Measurements from ENCODE around the gene CD300H.

The CD300H gene

DNA sequence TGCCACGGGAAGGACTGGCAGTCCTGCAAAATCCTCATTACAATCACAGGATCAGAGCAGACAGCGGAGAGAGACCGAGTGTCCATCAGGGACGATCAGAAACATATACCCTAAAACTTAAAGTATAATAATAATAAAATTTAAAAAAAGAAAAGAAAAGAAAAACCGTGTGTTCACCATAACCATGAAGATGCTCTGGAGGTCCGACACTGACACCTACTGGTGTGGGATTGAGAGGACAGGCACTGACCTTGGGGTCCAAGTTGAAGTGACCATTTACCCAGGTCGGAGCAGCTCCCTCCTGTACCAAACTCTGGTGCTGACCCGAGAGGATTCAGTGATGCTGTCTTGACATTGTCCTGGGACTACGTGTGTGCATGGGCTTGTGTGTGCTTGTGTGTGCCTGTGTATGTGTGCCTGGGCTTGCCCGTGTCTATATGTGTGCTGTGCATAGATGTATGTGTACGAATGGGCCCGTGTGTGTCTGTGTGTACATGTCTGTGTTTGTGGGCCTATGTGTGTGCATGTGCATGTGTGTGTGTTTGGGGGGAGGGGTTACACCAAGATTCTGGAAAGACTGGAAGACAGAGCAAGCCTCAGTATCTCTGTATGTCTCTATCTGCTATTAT is 34.7 kb upstream of the CD300H start:
- Histone ChIP-seq H3K27me3 (ENCODE audit: control insufficient read depth, insufficient read depth, low read length) (peaks cover 3% of the 10 kb centered on the region), H3K4me1 (ENCODE audit: control insufficient read depth, insufficient read depth, low read length) (no peaks in the 10 kb centered on the region), H3K4me3 (ENCODE audit: low read length) (no peak overlapping the region), H3K9me3 (replicated peaks; ENCODE audit: low read length) (no peaks in the 10 kb centered on the region), H3K9ac (ENCODE audit: low read depth, low read length) (no peak overlapping the region), H3K4me2 (ENCODE audit: low read length) (no peak overlapping the region), H3K36me3 (ENCODE audit: insufficient read depth, low read length) (no peaks in the 10 kb centered on the region)

DNA sequence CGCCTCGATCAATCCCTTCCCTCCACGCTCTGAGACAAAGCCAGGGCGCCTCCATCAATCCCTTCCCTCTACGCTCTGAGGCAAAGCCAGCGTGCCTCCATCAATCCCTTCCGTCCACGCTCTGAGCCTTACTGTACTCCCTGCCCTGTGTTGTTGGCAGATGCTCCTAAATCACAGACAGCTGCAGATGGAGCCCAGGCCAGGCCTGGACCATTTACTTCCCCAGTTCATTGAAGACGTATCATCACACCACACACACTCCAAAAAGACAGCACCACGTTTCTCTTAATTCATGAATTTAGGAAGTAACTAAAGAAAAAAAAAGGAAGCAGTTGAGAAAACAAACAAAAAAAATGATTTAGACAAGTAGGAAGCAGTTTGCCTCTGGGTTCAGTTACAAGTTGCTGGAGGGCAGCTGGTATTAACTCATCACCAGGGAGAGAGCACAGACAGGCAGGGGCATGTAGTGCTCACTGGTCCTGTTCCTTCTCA is 32.2 kb upstream of the CD300H start:
- Histone ChIP-seq H3K9ac (ENCODE audit: low read depth, low read length) (no peak overlapping the region), H3K4me1 (ENCODE audit: control insufficient read depth, insufficient read depth, low read length) (no peaks in the 10 kb centered on the region), H3K4me3 (ENCODE audit: low read length) (no peak overlapping the region), H3K9me3 (replicated peaks; ENCODE audit: low read length) (no peaks in the 10 kb centered on the region), H3K27me3 (ENCODE audit: control insufficient read depth, insufficient read depth, low read length) (peaks cover 3% of the 10 kb centered on the region), H3K4me2 (ENCODE audit: low read length) (no peak overlapping the region), H3K36me3 (ENCODE audit: insufficient read depth, low read length) (no peaks in the 10 kb centered on the region)

DNA sequence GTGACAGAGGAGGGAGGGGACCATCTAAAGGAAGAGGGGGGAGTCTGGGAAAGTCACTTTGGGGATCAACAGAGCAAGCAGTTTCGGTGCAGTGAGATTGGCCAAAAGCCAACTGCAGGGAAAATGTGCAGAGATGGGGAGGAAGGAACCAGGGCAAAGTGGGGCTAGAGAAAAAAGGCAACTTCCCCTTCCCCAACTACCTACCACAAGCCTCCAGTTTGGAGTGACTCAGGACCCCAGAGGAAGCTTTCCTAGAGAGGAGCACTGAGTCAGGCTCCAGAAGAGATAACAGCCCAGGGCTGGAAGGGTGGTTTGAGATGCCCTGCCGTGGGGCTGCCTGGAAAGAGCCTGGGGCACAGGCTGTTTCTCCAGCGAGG is 31.7 kb upstream of the CD300H start:
- Histone ChIP-seq H3K9me3 (replicated peaks; ENCODE audit: low read length) (no peaks in the 10 kb centered on the region), H3K36me3 (ENCODE audit: insufficient read depth, low read length) (no peaks in the 10 kb centered on the region), H3K9ac (ENCODE audit: low read depth, low read length) (no peak overlapping the region), H3K4me2 (ENCODE audit: low read length) (no peak overlapping the region), H3K4me1 (ENCODE audit: control insufficient read depth, insufficient read depth, low read length) (no peaks in the 10 kb centered on the region), H3K4me3 (ENCODE audit: low read length) (no peak overlapping the region), H3K27me3 (ENCODE audit: control insufficient read depth, insufficient read depth, low read length) (peaks cover under 1% of the 10 kb centered on the region)

DNA sequence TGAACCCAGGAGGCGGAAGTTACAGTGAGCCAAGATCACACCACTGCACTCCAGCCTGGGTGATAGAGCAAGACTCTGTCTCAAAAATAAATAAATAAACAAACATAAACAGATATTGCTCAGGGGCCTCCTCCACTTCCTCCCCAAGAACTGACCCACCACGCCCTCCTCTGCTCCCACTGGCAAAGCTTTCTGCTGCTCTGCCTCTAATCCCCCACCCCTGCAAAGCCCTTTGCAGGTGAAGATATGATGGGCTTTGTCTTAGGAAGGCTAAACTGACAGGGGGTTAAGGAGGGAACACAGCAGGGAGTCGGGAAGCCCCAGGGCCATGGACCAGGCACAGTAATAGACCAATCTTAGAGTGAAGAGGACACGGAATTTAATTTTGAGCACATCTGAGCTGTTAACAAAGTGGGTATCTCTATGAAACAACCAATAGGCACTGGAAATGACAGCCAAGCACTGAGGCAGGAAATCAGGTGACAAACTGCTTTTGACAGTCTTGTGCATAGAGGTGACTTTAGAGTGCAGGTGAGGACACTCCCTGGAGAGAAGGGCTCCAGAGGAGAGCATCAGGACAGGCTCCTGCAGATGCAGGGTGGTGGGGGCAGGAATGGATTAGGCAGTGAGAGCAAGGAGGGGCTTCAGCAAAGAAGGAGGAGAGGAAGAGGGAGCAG is 31.2 kb upstream of the CD300H start:
- Histone ChIP-seq H3K9ac (ENCODE audit: low read depth, low read length) (no peak overlapping the region), H3K36me3 (ENCODE audit: insufficient read depth, low read length) (no peaks in the 10 kb centered on the region), H3K27me3 (ENCODE audit: control insufficient read depth, insufficient read depth, low read length) (no peaks in the 10 kb centered on the region), H3K4me1 (ENCODE audit: control insufficient read depth, insufficient read depth, low read length) (no peaks in the 10 kb centered on the region), H3K9me3 (replicated peaks; ENCODE audit: low read length) (no peaks in the 10 kb centered on the region), H3K4me2 (ENCODE audit: low read length) (no peak overlapping the region), H3K4me3 (ENCODE audit: low read length) (no peak overlapping the region)

DNA sequence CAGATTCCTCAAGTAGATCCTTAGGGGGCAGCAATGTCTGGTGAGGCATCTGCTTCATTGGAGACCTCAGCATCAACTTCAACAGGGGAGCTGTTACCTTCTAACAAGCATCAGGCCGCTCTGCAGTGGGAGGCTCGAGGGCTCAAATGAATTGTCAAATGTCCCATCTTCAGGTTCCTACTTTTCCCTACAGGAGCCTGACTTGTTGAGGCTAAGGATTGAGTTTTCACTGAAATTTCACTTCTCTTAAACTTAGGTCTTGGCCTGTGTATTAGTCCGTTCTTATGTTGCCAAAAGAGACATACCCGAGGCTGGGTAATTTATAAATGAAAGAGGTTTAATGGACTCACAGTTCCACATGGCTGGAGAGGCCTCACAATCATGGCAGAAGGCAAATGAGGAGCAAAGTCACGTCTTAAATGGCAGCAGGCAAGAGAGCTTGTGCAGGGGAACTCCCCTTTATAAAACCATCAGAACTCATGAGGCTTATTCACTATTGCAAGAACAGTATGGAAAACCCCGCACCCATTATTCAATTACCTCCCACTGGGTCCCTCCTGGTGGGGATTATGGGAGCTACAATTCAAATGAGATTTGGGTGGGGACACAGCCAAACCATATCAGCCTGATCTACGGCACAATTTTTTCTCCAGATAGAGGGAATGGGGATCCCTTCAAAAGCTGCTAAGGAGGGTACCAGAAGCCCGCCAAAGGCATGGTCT is 29.9 kb upstream of the CD300H start:
- no peak overlapping the region for H3K4me3 ChIP-seq (ENCODE audit: low read length)
- no peaks in the 10 kb centered on the region for H3K9me3 ChIP-seq (replicated peaks; ENCODE audit: low read length)
- H3K4me2 ChIP-seq (ENCODE audit: low read length) = no peak overlapping the region
- no peaks in the 10 kb centered on the region for H3K27me3 ChIP-seq (ENCODE audit: control insufficient read depth, insufficient read depth, low read length)
- H3K36me3 ChIP-seq (ENCODE audit: insufficient read depth, low read length) = no peaks in the 10 kb centered on the region
- no peaks in the 10 kb centered on the region for H3K4me1 ChIP-seq (ENCODE audit: control insufficient read depth, insufficient read depth, low read length)
- H3K9ac ChIP-seq (ENCODE audit: low read depth, low read length) = no peak overlapping the region

DNA sequence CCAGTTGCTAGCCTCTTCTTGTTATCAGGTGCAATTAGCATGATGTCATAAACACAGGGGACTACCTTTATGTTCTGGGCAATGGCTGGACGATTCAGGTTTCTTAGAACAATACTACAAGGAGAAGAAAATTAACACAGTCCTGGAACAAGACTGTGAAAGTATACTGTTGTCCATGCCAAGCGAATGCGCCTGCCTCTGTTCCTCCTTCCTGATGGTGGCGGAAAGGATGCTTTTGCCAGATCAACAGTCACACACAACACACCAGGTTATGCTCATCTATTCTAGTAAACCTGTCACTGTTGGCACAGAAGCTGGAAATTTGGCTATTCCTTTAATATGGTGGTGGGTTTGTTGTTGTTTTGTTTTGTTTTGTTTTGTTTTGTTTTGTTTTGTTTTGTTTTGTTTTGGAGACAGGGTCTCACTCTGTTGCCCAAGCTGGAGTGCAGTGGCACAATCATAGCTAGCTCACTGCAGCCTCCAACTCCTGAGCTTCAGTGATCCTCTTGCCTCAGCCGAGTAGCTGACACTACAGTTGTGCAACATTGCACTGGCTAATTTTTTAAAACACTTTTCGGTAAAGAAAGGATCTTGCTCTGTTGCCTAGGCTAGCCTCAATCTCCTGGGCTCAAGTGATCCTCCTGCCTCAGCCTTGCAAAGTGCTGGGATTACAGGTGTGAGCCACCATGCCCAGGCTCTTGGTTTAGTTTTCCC is 27.9 kb upstream of the CD300H start:
- Histone ChIP-seq H3K4me2 (ENCODE audit: low read length) (no peak overlapping the region), H3K4me1 (ENCODE audit: control insufficient read depth, insufficient read depth, low read length) (no peaks in the 10 kb centered on the region), H3K9me3 (replicated peaks; ENCODE audit: low read length) (no peaks in the 10 kb centered on the region), H3K4me3 (ENCODE audit: low read length) (no peak overlapping the region), H3K36me3 (ENCODE audit: insufficient read depth, low read length) (no peaks in the 10 kb centered on the region), H3K27me3 (ENCODE audit: control insufficient read depth, insufficient read depth, low read length) (no peaks in the 10 kb centered on the region), H3K9ac (ENCODE audit: low read depth, low read length) (no peak overlapping the region)

DNA sequence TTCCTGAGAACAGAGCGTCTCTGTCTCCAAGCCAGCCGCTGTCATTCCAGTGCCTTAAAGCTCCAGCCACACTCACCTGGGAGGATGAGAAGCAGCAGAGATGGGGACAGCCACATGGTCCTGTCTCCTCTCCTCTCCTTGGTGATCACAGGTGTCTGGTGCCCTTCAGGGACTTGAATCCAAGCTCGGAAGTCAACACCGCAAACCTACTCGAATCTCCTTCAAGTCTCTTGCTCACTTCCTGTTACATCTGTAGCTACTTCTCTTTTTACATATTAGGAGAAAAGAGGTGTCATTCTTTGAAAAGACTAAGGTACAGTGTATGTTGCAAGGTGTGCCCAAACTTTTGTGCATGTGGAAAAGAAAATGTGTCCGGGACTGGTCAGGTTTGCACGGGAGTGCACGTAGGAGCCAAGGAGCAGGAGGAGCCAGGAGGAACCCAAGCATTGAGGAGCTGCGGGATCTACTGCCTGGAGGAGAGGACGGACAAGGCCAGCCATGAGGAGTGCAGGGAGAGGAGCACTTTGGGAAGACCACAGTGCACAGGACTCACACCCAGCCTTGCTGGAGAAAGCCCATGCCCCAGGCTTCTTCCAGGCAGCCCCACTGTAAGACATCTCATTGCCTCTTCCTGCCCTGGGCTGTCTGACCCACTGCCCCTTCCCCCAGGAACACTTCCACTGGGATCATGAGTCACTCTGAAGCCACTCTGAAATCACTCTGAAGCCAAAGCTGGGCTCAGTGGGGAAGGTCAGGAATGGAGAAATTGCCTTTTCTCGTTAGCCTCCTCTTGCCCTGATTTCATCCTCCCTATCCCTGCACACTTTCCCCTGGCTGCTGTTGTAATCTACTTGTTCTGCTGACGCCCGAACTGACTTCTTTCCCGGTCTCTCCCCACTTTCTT is 25.0 kb upstream of the CD300H start, which contains the start of gene CD300LD:
CD300LD (minus strand) TSS at position 197 of the 904 bp plus-strand sequence; CDS start at position 116, 81 bp downstream.
- no peaks in the 10 kb centered on the region for H3K4me1 ChIP-seq (ENCODE audit: control insufficient read depth, insufficient read depth, low read length)
- H3K9ac ChIP-seq (ENCODE audit: low read depth, low read length) = no peak within 1 kb of the TSS
- no peaks in the 10 kb centered on the region for H3K27me3 ChIP-seq (ENCODE audit: control insufficient read depth, insufficient read depth, low read length)
- H3K36me3 ChIP-seq (ENCODE audit: insufficient read depth, low read length) = no peaks in the 10 kb centered on the region
- H3K4me2 ChIP-seq (ENCODE audit: low read length) = no peak within 1 kb of the TSS
- no peaks in the 10 kb centered on the region for H3K9me3 ChIP-seq (replicated peaks; ENCODE audit: low read length)
- no peak within 1 kb of the TSS for H3K4me3 ChIP-seq (ENCODE audit: low read length)

DNA sequence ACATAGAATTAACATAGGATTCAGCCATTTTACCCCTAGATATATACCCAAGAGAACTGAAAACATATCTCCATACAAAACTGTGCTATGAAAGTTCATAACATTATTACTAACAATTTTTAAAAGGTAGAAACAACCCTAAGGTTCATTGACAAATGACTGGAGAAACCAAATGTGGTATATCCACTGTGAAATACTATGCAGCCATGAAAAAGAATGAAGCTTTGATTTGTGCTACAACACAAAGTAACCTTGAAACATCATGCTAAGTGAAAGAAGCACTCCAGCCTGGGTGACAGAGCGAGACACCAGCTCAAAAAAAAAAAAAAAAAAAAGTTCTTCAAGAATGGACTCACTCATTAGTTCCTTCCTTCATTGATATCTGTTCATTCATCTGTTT is 24.2 kb upstream of the CD300H start:
- H3K4me3 ChIP-seq (ENCODE audit: low read length) = no peak overlapping the region
- no peaks in the 10 kb centered on the region for H3K4me1 ChIP-seq (ENCODE audit: control insufficient read depth, insufficient read depth, low read length)
- no peak overlapping the region for H3K9ac ChIP-seq (ENCODE audit: low read depth, low read length)
- no peaks in the 10 kb centered on the region for H3K27me3 ChIP-seq (ENCODE audit: control insufficient read depth, insufficient read depth, low read length)
- no peaks in the 10 kb centered on the region for H3K9me3 ChIP-seq (replicated peaks; ENCODE audit: low read length)
- no peak overlapping the region for H3K4me2 ChIP-seq (ENCODE audit: low read length)
- no peaks in the 10 kb centered on the region for H3K36me3 ChIP-seq (ENCODE audit: insufficient read depth, low read length)

DNA sequence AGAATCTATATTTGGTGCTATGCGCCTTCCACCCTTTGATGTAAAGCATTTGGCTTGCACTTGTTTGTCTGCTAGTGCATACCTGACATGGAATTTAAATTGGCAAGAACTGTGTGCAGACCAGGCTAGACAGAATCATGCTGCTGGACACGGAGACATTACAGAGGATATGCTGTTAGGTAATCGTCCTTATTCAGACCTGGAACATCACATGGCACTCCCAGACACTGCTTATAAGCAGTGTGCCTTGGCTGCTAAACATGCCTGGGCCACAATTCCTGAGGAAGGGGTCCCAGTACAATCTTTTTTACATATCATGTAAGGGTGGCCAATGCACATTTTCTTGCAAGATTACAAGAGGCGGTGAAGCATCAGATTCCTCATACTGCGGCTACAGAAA is 18.4 kb upstream of the CD300H start:
- no peaks in the 10 kb centered on the region for H3K4me1 ChIP-seq (ENCODE audit: control insufficient read depth, insufficient read depth, low read length)
- peaks cover 6% of the 10 kb centered on the region for H3K9me3 ChIP-seq (replicated peaks; ENCODE audit: low read length)
- no peak overlapping the region for H3K4me3 ChIP-seq (ENCODE audit: low read length)
- H3K9ac ChIP-seq (ENCODE audit: low read depth, low read length) = no peak overlapping the region
- no peaks in the 10 kb centered on the region for H3K27me3 ChIP-seq (ENCODE audit: control insufficient read depth, insufficient read depth, low read length)
- H3K4me2 ChIP-seq (ENCODE audit: low read length) = no peak overlapping the region
- no peaks in the 10 kb centered on the region for H3K36me3 ChIP-seq (ENCODE audit: insufficient read depth, low read length)

DNA sequence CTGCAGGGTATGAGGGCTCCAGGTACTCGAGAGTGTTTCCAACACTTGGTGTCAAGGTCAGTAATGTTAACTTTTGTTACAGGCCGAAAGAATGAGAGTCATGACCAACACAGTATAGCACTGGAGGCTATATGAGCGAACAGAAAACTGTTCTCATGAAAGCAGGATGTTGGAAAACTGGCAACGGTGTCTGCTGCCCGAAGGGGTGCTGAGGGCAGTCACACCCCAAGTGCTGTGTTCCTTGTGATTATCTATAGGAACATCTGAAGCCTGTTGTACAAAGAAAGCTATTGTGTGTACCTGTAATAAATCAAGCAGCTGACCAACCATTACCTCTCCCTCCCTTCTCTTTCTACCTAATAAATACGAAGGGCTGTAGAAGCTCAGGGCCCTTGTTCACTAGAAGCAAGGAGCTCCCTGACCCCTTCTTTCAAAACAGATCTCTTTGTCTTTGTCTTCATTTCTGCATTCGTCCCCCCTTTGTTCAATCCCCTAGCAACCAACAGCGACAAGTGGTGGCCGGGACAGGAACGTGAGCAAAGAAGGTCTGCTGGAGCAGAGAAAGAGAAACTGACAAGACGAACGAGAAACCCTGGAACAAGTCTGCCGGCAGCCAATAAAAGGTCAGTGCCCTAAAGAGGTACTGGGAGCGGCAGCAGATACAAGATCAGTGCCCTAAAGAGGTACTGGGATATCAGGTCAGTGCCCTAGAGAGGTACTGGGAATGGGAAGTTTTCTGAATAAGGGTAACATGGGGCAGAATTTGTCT is 17.2 kb upstream of the CD300H start:
- no peak overlapping the region for H3K9ac ChIP-seq (ENCODE audit: low read depth, low read length)
- no peak overlapping the region for H3K4me2 ChIP-seq (ENCODE audit: low read length)
- no peaks in the 10 kb centered on the region for H3K36me3 ChIP-seq (ENCODE audit: insufficient read depth, low read length)
- no peak overlapping the region for H3K4me3 ChIP-seq (ENCODE audit: low read length)
- peaks cover 6% of the 10 kb centered on the region for H3K9me3 ChIP-seq (replicated peaks; ENCODE audit: low read length)
- no peaks in the 10 kb centered on the region for H3K4me1 ChIP-seq (ENCODE audit: control insufficient read depth, insufficient read depth, low read length)
- H3K27me3 ChIP-seq (ENCODE audit: control insufficient read depth, insufficient read depth, low read length) = no peaks in the 10 kb centered on the region
